ENCODE data around the gene PCYOX1L.

PCYOX1L gene

DNA sequence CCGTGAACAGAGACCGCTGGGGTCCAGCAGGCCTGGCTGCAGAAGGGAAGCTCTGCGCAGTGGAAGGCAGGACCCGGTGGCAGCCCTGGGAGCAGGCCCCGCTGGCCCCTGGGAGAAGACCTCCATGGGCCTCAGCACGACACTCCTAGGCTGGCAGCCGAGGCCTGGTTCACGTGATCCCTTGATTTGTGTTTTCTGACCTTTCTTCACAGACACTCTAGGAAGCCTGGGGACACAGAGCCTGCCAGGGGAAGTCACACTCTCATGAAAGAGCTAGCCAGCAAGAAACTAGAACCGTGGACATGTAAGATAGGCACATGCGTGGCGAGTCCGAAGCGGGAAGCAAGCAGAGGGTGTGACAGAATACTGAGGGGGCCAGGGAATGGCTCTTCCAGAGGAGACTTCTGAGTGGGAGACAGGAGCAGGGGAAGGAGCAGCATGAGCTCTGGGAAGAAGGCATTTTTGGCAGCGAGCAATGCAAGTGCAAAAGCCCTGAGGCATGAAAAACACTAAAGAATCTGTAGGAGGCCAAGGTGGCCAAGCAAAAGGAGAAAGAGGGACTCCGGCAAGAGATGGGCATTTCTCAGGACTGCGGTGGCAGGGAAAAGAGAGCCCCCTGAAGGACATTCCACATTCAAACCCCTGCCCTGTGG, 47.8 kb downstream of the PCYOX1L start:
- DNase-seq = no peak

GRCh38 chr5:149406203-149406978, 48.5 kb downstream of the PCYOX1L start:
- no peak for DNase-seq

DNA sequence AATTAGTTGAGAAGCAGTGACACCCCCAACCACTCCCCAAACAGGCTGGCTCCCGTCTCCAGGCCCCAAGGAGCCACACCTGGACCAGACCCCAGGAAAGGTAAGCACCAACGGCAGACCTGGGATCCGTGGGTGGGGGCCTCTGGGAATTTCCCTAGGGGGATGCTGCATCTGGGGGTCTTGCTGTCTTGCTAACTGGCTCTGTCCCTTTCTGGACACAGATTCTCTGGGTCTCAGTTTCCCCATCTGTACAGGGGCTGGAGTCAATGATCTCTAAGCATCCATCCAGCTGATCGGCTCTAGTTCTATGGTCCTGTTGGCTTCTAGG, 49.1 kb downstream of the PCYOX1L start:
- DNase-seq = no peak

- no peak for DNase-seq
Observed at GRCh38 chr5:149407323-149408251, 49.7 kb downstream of the PCYOX1L start.

- no peak for DNase-seq
Observed at GRCh38 chr5:149408252-149409099, 50.6 kb downstream of the PCYOX1L start.

GRCh38 chr5:149409268-149409948, 51.6 kb downstream of the PCYOX1L start:
- no peak for DNase-seq

GRCh38 chr5:149410071-149410470, 52.2 kb downstream of the PCYOX1L start:
- no peak for DNase-seq

- DNase-seq = no peak
Observed at GRCh38 chr5:149410721-149411432, 53.0 kb downstream of the PCYOX1L start.

GRCh38 chr5:149411738-149412519, 54.1 kb downstream of the PCYOX1L start:
- DNase-seq = no peak

- no peak for DNase-seq
Observed at GRCh38 chr5:149412783-149413476, 55.1 kb downstream of the PCYOX1L start.

DNA sequence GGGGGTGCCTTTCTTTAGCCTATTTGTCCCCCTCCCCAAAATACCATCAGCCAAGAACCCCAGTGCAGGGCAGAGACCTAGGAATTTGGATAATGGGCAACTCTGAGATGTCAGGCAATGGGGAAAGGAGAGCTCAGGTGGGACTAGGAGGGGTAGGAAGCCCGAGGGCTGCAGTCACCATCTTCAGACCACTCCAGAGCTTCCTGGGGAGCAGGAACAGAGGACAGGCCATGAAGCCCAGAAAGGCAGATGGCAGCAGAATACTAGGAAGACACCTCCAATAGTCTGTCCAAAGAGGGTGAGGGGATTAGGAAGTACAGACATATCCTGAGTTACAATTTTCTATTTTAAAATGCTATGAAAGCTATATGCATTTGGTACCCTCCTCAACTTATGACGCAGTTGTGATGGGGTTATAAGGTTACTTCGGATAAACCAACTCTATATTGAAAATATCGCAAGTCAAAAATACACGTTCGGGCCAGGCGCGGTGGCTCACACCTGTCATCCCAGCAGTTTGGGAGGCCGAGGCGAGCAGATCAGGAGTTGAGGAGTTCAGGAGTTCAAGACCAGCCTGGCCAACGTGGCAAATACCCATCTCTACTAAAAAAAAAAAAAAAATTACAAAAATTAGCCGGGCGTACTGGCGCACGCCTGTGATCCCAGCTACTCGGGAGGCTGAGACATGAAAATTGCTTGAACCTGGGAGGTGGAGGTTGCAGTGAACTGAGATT, 55.8 kb downstream of the PCYOX1L start:
- DNase-seq = no peak

DNA sequence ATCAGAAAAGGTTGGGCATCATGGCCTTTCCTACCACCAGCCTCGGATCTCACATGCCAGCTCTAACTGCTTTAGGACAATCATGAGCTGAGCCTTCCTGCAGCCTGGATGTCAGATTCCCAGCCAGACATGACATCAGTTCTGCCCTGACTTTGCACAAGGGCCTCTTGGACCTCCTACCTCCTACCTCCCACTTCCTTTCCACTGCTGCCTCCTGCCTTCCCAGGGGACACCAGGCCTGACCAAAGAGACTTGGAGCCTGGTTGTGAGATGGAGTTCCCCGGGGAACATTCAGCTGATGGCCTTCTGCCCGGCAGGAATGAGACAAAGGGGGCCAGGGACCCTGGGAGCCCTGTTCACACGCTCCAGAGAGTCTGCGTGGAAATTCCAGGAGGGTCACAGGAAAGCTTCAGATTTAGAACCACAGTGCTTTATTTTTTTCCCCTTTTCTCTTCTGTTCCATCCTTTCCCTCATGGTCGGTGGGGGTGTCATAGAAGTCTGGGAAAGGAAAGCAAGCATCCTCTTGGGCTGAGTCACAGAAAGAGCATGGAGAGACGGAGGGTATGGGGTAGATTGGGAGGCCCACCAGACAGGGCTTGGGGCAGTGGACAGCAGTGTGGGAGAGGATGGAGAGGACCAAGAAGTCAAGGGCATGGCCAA, 56.7 kb downstream of the PCYOX1L start:
- no peak for DNase-seq

DNA sequence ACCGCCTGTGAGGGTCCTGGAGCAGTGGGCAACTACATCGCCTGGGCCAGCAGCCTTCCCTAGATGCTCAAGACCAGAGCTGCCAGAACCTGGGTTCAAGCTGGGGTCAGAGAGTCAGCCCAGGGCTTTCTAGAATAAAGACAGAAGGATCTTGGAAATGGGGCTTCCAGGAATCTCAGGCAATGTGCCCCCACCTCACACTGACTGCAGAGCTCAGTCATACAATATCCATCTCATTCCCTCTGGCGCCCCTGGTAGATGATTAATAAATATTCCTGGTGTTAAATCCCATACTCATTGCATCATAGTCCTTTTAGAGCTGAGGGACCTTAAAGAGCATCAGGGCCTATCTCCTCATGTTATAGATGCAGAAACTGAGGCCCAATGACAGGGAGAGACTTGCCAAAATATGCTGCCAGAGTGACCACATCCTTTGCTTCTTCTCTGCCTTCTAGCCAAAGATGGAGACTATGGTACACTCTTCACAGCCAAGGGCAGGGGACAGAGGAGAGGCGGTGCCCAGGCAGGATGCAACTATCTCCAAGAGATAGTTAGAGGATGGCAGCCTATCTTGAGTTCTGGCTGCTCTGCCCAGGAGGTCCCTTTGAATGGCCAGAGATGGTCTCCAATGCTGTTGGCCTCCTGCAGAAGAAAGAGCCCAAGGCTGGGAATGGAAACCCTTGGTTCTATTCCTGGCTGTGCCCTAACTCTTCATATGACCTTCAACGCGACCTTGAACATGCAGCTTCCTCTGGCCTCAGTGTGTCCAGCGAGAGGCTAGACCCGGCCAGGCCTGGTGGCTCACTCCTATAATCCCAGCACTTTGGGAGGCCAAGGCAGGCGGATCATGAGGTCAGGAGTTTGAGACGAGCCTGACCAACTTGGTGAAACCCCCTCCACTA, 57.5 kb downstream of the PCYOX1L start:
- no peak for DNase-seq

- no peak for DNase-seq
Observed at GRCh38 chr5:149416987-149417710, 59.3 kb downstream of the PCYOX1L start.

GRCh38 chr5:149417711-149418368, 60.0 kb downstream of the PCYOX1L start:
- no peak for DNase-seq
